Fibroblast of lung (primary cell): ENCODE data around the gene PKP1.

ENCODE experiments used
- EZH2 ChIP-seq: IDR thresholded peaks from 2 replicates; pipeline ENCODE4 v1.5.1; 2012; ENCODE audit warnings: low read length, control low read depth, mild to moderate bottlenecking; ENCODE audit errors: missing control alignments
- TF ChIP-seq, protein P1 (sequence below), 2 donors: IDR thresholded peaks in 1 of 2; conservative IDR thresholded peaks in 1 of 2; 1 replicate in 1 of 2; 2 replicates in 1 of 2; pipeline ENCODE4 v1.5.1; 2011 to 2012; ENCODE audit warnings: low read length in 2 of 2, control low read depth in 1 of 2, inconsistent platforms in 1 of 2, low read depth in 1 of 2, mild to moderate bottlenecking in 1 of 2

DNA sequence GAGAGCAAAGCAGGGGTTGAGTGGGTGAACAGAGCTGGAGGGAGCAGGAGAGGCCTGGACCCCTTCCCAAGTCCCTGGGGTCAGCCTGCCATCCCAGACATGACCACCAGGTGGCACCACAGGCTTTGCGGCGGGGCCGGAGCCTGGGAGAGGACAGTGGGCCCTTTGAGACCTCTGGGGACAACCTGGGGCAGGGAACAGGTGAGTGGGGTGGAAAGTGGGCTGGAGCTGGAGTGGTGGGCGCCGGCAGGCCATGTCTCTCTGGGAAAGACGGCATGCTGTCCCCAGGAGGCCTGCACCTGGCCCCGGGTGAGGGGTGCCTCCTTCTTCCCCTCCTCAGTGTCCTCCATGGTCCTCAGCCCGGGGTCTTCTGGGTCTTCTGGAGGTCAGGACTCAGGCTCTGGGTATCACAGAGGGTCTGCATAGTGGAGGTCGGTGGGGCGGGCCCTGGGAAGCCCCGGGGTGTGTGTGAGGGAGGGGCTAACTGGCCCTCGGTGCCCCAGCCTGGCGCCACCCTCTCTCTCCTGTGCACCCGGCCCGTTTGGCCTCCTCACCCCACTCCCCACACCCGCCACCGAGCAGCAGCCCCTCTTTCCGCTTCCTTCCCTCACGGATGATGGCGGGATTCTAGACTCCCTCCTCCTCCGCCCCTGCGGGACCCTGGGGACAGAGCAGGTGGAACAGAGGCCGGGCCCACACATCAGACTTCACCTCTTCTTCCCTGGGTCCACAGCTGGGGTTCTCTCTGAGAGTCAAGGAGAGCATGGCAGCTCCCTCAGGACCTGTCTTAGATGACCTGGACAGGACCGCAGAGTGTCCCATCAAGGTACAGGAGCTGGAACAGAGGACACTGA is 28.5 kb upstream of the PKP1 start:
- TF ChIP-seq, protein P1, sequence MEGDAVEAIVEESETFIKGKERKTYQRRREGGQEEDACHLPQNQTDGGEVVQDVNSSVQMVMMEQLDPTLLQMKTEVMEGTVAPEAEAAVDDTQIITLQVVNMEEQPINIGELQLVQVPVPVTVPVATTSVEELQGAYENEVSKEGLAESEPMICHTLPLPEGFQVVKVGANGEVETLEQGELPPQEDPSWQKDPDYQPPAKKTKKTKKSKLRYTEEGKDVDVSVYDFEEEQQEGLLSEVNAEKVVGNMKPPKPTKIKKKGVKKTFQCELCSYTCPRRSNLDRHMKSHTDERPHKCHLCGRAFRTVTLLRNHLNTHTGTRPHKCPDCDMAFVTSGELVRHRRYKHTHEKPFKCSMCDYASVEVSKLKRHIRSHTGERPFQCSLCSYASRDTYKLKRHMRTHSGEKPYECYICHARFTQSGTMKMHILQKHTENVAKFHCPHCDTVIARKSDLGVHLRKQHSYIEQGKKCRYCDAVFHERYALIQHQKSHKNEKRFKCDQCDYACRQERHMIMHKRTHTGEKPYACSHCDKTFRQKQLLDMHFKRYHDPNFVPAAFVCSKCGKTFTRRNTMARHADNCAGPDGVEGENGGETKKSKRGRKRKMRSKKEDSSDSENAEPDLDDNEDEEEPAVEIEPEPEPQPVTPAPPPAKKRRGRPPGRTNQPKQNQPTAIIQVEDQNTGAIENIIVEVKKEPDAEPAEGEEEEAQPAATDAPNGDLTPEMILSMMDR (conservative IDR thresholded peaks at IDR 0.05 in 1 of 2, IDR thresholded peaks at IDR 0.05 in 1 of 2; ENCODE audit: low read depth in 1 of 2, low read length in 2 of 2) = peak; percentile 95 to 96
- TF ChIP-seq EZH2 = no peak
